Cardiac fibroblast (primary cell): Measurements from ENCODE around the gene GPR68.

Experiments
- DNase-seq, 2 donors: peaks; one replicate each; pipeline versions ENCODE4 v3.0.0 to v3.0.0-alpha.2; 2010; ENCODE audit warnings: low read depth in 2 of 2
- H3K4me3 ChIP-seq, 2 donors: replicated peaks in 1 of 2; 1 replicate in 1 of 2; 2 replicates in 1 of 2; pipeline ENCODE4 v1.5.1; 2011; ENCODE audit warnings: low read depth in 2 of 2, low read length in 2 of 2, mild to moderate bottlenecking in 2 of 2, moderate library complexity in 1 of 2
- CTCF ChIP-seq: IDR thresholded peaks from one replicate; pipeline ENCODE4 v1.5.1; 2011; ENCODE audit warnings: low read depth, mild to moderate bottlenecking, low read length, inconsistent platforms

Gene GPR68

GRCh38 chr14:91288876-91289275 is 44.4 kb upstream of the GPR68 start:
- H3K4me3 ChIP-seq, result no peak overlapping the region
- TF ChIP-seq CTCF, result no peak
- no peak for DNase-seq

- TF ChIP-seq CTCF, result peak; percentile 81
- no peak overlapping the region for H3K4me3 ChIP-seq
- peak; percentile 75 to 81 for DNase-seq
Observed at GRCh38 chr14:91286530-91286937, 42.0 kb upstream of the GPR68 start.

- DNase-seq, result no peak
Observed at GRCh38 chr14:91284791-91285548, 40.5 kb upstream of the GPR68 start.

GRCh38 chr14:91284146-91284790 is 39.8 kb upstream of the GPR68 start:
- no peak for TF ChIP-seq CTCF
- H3K4me3 ChIP-seq, result no peak overlapping the region
- peak; percentile 78 to 81 for DNase-seq

More at GRCh38 chr14:91284791-91285548, 40.5 kb upstream of the GPR68 start:
- H3K4me3 ChIP-seq, result no peak overlapping the region
- TF ChIP-seq CTCF, result no peak

GRCh38 chr14:91283666-91284065 is 39.2 kb upstream of the GPR68 start:
- TF ChIP-seq CTCF, result no peak
- no peak for DNase-seq
- no peak overlapping the region for H3K4me3 ChIP-seq

GRCh38 chr14:91282954-91283645 is 38.6 kb upstream of the GPR68 start:
- TF ChIP-seq CTCF, result no peak
- DNase-seq, result no peak
- H3K4me3 ChIP-seq, result no peak overlapping the region
